GM12878 (cell line): ENCODE measurements around the gene ALAD. TPM values are rescaled to one million over a fixed set of nuclear protein-coding genes. Genes with fewer than 3 reads are reported as not detected.

Experiments used
- ATAC-seq: fragments of 200-7000 bp; cut with Tn5 transposase; 3 replicates; pipeline ENCODE4 v1.9.1; 2020; ENCODE audit warnings: mild to moderate bottlenecking, moderate library complexity
- BruUV-seq: library from RNA; stranded (reverse); fragments of 400-500 nt; replicated peaks from 2 replicates; lab custom pipeline; 2021; lab: Mats Ljungman, UMichigan
- CTCF ChIA-PET: fragments of 300-600 bp; sonication (Branson Sonifier 250); formaldehyde crosslinking; extraction: SDS; loops from one replicate; lab custom pipeline; 2021; ENCODE audit warnings: inconsistent platforms; lab: Yijun Ruan, JAX
- POLR2A ChIA-PET: fragments of 350-600 bp; formaldehyde crosslinking; extraction: SDS; loops from one replicate; lab custom pipeline; 2021; ENCODE audit warnings: inconsistent platforms; lab: Charles Lee
- RAD21 ChIA-PET: fragments of 300-600 bp; sonication (Branson Sonifier 250); formaldehyde crosslinking; loops from one replicate; lab custom pipeline; 2023; ENCODE audit warnings: antibody characterized with exemption; ENCODE audit not compliant: unreplicated experiment; lab: Charles Lee
- SMC1A ChIA-PET: fragments of 300-600 bp; sonication (Branson Sonifier 250); formaldehyde crosslinking; loops from one replicate; lab custom pipeline; 2023; ENCODE audit not compliant: unreplicated experiment, uncharacterized antibody; lab: Charles Lee
- DNase-seq: peaks from one replicate; pipeline ENCODE4 v3.0.0-alpha.2; 2011; ENCODE audit warnings: low read depth, low spot score
- FAIRE-seq: peaks from 3 replicates; lab custom pipeline; 2011; peaks lifted over from hg19 to GRCh38; lab: Jason Lieb, UNC
- H2AFZ ChIP-seq: 2 replicates; pipeline ENCODE4 v1.6.0; 2011; ENCODE audit warnings: low read depth, low read length, control low read depth; ENCODE audit not compliant: control insufficient read depth
- H3K27ac ChIP-seq: 2 replicates; pipeline ENCODE4 v1.5.1; 2011; ENCODE audit warnings: control low read depth; ENCODE audit not compliant: control insufficient read depth, insufficient read depth
- H3K27me3 ChIP-seq, 2 experiments: replicated peaks in 1 of 2; 2 replicates each; pipeline versions ENCODE4 v1.6.0 to v1.6.1; 2011; ENCODE audit warnings: low read length in 1 of 2; ENCODE audit not compliant: control insufficient read depth in 2 of 2, insufficient read depth in 2 of 2
- H3K36me3 ChIP-seq, 2 experiments: 2 replicates each; pipeline ENCODE4 v1.5.1; 2011; ENCODE audit warnings: low read length in 1 of 2; ENCODE audit not compliant: control insufficient read depth in 2 of 2, insufficient read depth in 2 of 2
- H3K4me1 ChIP-seq: 2 replicates; pipeline ENCODE4 v1.6.1; 2011; ENCODE audit warnings: mild to moderate bottlenecking, low read length, moderate library complexity, mixed read lengths; ENCODE audit not compliant: control insufficient read depth, insufficient read depth
- H3K4me2 ChIP-seq: 2 replicates; pipeline ENCODE4 v1.6.0; 2011; ENCODE audit warnings: control low read depth; ENCODE audit not compliant: control insufficient read depth, insufficient read depth
- H3K4me3 ChIP-seq: fragments of 200-600 bp; sonication (generic); 2 replicates; pipeline ENCODE4 v1.5.1; 2016
- H3K79me2 ChIP-seq: 2 replicates; pipeline ENCODE4 v1.6.0; 2011; ENCODE audit warnings: low read length; ENCODE audit not compliant: control insufficient read depth, insufficient read depth
- H3K9ac ChIP-seq: 2 replicates; pipeline ENCODE4 v1.8.0; 2011; ENCODE audit warnings: low read length, control low read depth, mixed read lengths; ENCODE audit not compliant: control insufficient read depth, insufficient read depth
- H3K9me3 ChIP-seq: replicated peaks from 3 replicates; pipeline ENCODE4 v1.5.1; 2011; ENCODE audit warnings: mild to moderate bottlenecking, low read length; ENCODE audit not compliant: control insufficient read depth, insufficient read depth
- H4K20me1 ChIP-seq: 2 replicates; pipeline ENCODE4 v1.6.0; 2011; ENCODE audit not compliant: control insufficient read depth, insufficient read depth
- ASH2L ChIP-seq: fragments of 300-600, 200-600 bp; sonication (generic); IDR thresholded peaks from 2 replicates; pipeline ENCODE4 v1.6.1; 2017; ENCODE audit warnings: low read depth, mild to moderate bottlenecking, borderline replicate concordance
- CREM ChIP-seq: IDR thresholded peaks from 2 replicates; pipeline ENCODE4 v1.6.1; 2014; ENCODE audit warnings: antibody characterized with exemption, low read depth
- DPF2 ChIP-seq: fragments of 450-650 bp; IDR thresholded peaks from 2 replicates; pipeline ENCODE4 v1.6.1; 2017; ENCODE audit warnings: mild to moderate bottlenecking
- HSF1 ChIP-seq: fragments of 150-350 bp; IDR thresholded peaks from 2 replicates; pipeline ENCODE4 v1.6.1; 2014; ENCODE audit warnings: mild to moderate bottlenecking, low read depth, low read length
- IRF4 ChIP-seq: IDR thresholded peaks from 2 replicates; pipeline ENCODE4 v1.6.1; 2011; ENCODE audit warnings: low read depth, low read length
- JUNB ChIP-seq: IDR thresholded peaks from 2 replicates; pipeline ENCODE4 v1.6.1; 2016; ENCODE audit warnings: antibody characterized with exemption, mild to moderate bottlenecking
- LARP7 ChIP-seq: fragments of 450-650 bp; IDR thresholded peaks from 2 replicates; pipeline ENCODE4 v1.6.1; 2017; ENCODE audit warnings: mild to moderate bottlenecking
- MAX ChIP-seq: IDR thresholded peaks from 2 replicates; pipeline ENCODE4 v1.6.1; 2012; ENCODE audit warnings: low read depth, low read length, improper control_type of control experiment
- MEF2B ChIP-seq: fragments of 450-650 bp; IDR thresholded peaks from 2 replicates; pipeline ENCODE4 v1.6.1; 2018; ENCODE audit warnings: mild to moderate bottlenecking, moderate library complexity; ENCODE audit not compliant: partially characterized antibody, poor library complexity, severe bottlenecking
- NFYA ChIP-seq: IDR thresholded peaks from 2 replicates; pipeline ENCODE4 v1.6.1; 2011; ENCODE audit warnings: low read depth, mild to moderate bottlenecking, low read length, improper control_type of control experiment, borderline replicate concordance
- SRF ChIP-seq, 2 experiments: IDR thresholded peaks; 2 replicates each; pipeline ENCODE4 v1.6.1; 2011; ENCODE audit warnings: low read depth in 2 of 2, low read length in 2 of 2, mild to moderate bottlenecking in 1 of 2, moderate library complexity in 1 of 2
- TCF12 ChIP-seq: IDR thresholded peaks from 2 replicates; pipeline ENCODE4 v1.6.1; 2011; ENCODE audit warnings: low read depth, mild to moderate bottlenecking, low read length
- TCF3 ChIP-seq: IDR thresholded peaks from 2 replicates; pipeline ENCODE4 v1.6.1; 2012; ENCODE audit warnings: low read depth, mild to moderate bottlenecking, low read length, borderline replicate concordance; ENCODE audit not compliant: insufficient read depth
- USF1 ChIP-seq: IDR thresholded peaks from 2 replicates; pipeline ENCODE4 v1.6.1; 2011; ENCODE audit warnings: borderline replicate concordance, low read depth, mild to moderate bottlenecking, moderate library complexity, mixed read lengths, low read length; ENCODE audit not compliant: insufficient read depth; ENCODE audit errors: extremely low read length
- ZBED1 ChIP-seq: IDR thresholded peaks from 2 replicates; pipeline ENCODE4 v1.6.1; 2016; ENCODE audit warnings: borderline replicate concordance
- ZBTB33 ChIP-seq: fragments of 450-650 bp; IDR thresholded peaks from 2 replicates; pipeline ENCODE4 v1.6.1; 2017; ENCODE audit warnings: mild to moderate bottlenecking
- ZBTB40 ChIP-seq: fragments of 450-650 bp; IDR thresholded peaks from 2 replicates; pipeline ENCODE4 v1.6.1; 2016; ENCODE audit warnings: mild to moderate bottlenecking, moderate library complexity, borderline replicate concordance
- WGBS: methylation state at CpG from one replicate; pipeline ENCODE4 v1.1.6; 2016; ENCODE audit warnings: low lambda C conversion rate; ENCODE audit not compliant: insufficient replicate concordance, insufficient coverage; ENCODE audit errors: missing lambda C conversion rate; 5-methylcytosine and 5-hydroxymethylcytosine counted together
- in situ Hi-C: fragments of 300-500 bp; cut with MboI; formaldehyde crosslinking; loops from 9 replicates; pipeline ENCODE4 v1.14.3; 2018; ENCODE audit warnings: mixed read lengths
- intact Hi-C: fragments of 100-400 bp; cut with micrococcal nuclease; formaldehyde crosslinking; loops from one replicate; pipeline ENCODE4 v1.14.2; 2022; ENCODE audit not compliant: unreplicated experiment
- polyA plus RNA-seq, 11 experiments: library from polyadenylated mRNA; depleted of rRNA in 4 of 11; unstranded in 6 of 11; stranded (reverse) in 5 of 11; fragments of >200 nt; fragmentation: Nextera tagmentation in 4 of 11; fragmentation: Illumina TruSeq in 1 of 11; extraction: Ambion mirVana in 4 of 11; extraction: Trizol in 1 of 11; gene quantifications; 1 replicate in 1 of 11; 2 replicates in 10 of 11; pipeline versions ENCODE4 v1.2.1 to v1.2.3, GENCODE V29; 2011 to 2016; ENCODE audit warnings: inconsistent platforms in 2 of 11, missing spikeins in 2 of 11, low read depth in 1 of 11
- total RNA-seq, 4 experiments: library from RNA; depleted of rRNA in 3 of 4; stranded (reverse); fragments of >200 nt in 3 of 4; fragmentation: Illumina TruSeq in 1 of 4; extraction: Trizol in 1 of 4; gene quantifications; 2 replicates each; pipeline versions ENCODE4 v1.2.1 to v1.2.3, GENCODE V29; 2013 to 2021

Gene ALAD
- total and polyA plus RNA-seq, 10 of the 15 experiments (the other 5 are each of a cell fraction or from before 2014, with no cell fraction given), result 2.4 to 21.6 (median 12.9) TPM

GRCh38 chr9:113345190-113345589 is 55.9 kb downstream of the ALAD start:
- no TSS peak for BruUV-seq
- H2AFZ ChIP-seq, result no peak overlapping the region
- no peak for FAIRE-seq
- RAD21 ChIA-PET, result no interaction called here
- POLR2A ChIA-PET, result interaction anchor here (0.5 kb wide), 1 partner anchor 535 kb away, joined by 7 read pairs; no protein-coding TSS in a partner anchor
- intact Hi-C loops (no loop called here), in situ Hi-C loops (no loop called here)
- no peaks in the 10 kb centered on the region for H3K79me2 ChIP-seq
- no peaks in the 10 kb centered on the region; a peak in 2 of 4 replicates for H3K27me3 ChIP-seq
- no peak overlapping the region for H3K4me3 ChIP-seq
- H3K36me3 ChIP-seq, result no peaks in the 10 kb centered on the region
- SMC1A ChIA-PET, result interaction anchor here (0.9 to 1.3 kb wide), 2 partner anchors 192 to 237 kb away, joined by 3 read pairs; no protein-coding TSS in a partner anchor
- no peaks in the 10 kb centered on the region for H3K9me3 ChIP-seq
- no peak overlapping the region for H3K27ac ChIP-seq
- H4K20me1 ChIP-seq, result no peaks in the 10 kb centered on the region
- peaks cover 6% of the 10 kb centered on the region for H3K4me1 ChIP-seq
- no peak for ATAC-seq
- 33% methylated on average over 2 of the region's 2 CpGs for WGBS
- CTCF ChIA-PET, result interaction anchor here (0.5 to 1.7 kb wide), 4 partner anchors 61 to 1238 kb away, joined by 3 to 4 read pairs (median 3); no protein-coding TSS in a partner anchor
- H3K4me2 ChIP-seq, result no peak overlapping the region
- no peak overlapping the region for H3K9ac ChIP-seq
- DNase-seq, result no peak
- TF ChIP-seq HSF1 (no peak), JUNB (no peak), ZBTB40 (no peak), SRF (IDR thresholded peaks at IDR 0.05; ENCODE audit: low read depth in 2 of 2, low read length in 2 of 2) (no peak), DPF2 (no peak), ZBED1 (no peak), LARP7 (no peak), TCF3 (no peak), MAX (no peak), NFYA (no peak), MEF2B (no peak), TCF12 (no peak), USF1 (no peak), CREM (no peak), IRF4 (no peak), ZBTB33 (no peak), ASH2L (no peak)
